K562 (cell line): Measurements from ENCODE around the gene PTPRU.

Source experiments
- CTCF ChIP-seq, 3 experiments: IDR thresholded peaks in 2 of 3; conservative IDR thresholded peaks in 1 of 3; 2 replicates each; pipeline ENCODE4 v1.5.1; 2011 to 2012; ENCODE audit warnings: low read length in 3 of 3, mild to moderate bottlenecking in 3 of 3, control low read depth in 2 of 3, improper control_type of control experiment in 1 of 3, inconsistent platforms in 1 of 3, low read depth in 1 of 3, mixed read lengths in 1 of 3, moderate library complexity in 1 of 3; ENCODE audit not compliant: insufficient read depth in 2 of 3
- TF ChIP-seq, protein P1 (sequence below): fragments of 450-650 bp; formaldehyde crosslinking; IDR thresholded peaks from 2 replicates; pipeline ENCODE4 v1.4.0; 2020; ENCODE audit warnings: mild to moderate bottlenecking, mixed read lengths

- TF ChIP-seq, protein P1, sequence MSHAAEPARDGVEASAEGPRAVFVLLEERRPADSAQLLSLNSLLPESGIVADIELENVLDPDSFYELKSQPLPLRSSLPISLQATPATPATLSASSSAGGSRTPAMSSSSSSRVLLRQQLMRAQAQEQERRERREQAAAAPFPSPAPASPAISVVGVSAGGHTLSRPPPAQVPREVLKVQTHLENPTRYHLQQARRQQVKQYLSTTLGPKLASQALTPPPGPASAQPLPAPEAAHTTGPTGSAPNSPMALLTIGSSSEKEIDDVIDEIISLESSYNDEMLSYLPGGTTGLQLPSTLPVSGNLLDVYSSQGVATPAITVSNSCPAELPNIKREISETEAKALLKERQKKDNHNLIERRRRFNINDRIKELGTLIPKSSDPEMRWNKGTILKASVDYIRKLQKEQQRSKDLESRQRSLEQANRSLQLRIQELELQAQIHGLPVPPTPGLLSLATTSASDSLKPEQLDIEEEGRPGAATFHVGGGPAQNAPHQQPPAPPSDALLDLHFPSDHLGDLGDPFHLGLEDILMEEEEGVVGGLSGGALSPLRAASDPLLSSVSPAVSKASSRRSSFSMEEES (CRISPR knock-in tag): no peak
- TF ChIP-seq CTCF (IDR thresholded peaks at IDR 0.05 in 2 of 3, conservative IDR thresholded peaks at IDR 0.05 in 1 of 3; ENCODE audit: insufficient read depth in 2 of 3, low read depth in 1 of 3, low read length in 3 of 3): no peak
Observed at GRCh38 chr1:29236712-29237128, 398 bp downstream of the PTPRU start.
